Measurements from ENCODE around the gene GAREM1. TPM values are rescaled to one million over a fixed set of nuclear protein-coding genes. Genes with fewer than 3 reads are reported as not detected.

The GAREM1 gene
- total and polyA plus RNA-seq, 8 donors, result 2.5 to 60.3 (median 16.2) TPM

DNA sequence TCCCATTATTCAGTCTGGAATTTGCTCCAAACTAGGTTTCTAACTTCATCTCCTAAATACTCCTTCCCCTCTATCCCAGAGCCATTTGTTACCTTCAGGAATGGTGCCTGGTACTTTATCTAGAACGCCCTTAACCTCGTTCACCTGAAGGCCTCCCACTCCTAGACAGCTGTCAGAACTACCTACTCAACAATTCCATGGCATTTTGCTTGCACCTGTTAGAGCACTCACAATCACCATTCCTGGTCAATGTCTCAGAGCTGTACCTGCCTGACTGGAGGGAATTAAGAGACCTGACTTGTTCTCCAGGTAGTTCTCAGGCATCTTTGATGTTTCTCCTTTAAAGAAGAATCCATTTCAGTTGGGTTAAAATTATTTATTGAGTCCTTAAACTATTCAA is 88.9 kb downstream of the GAREM1 start:
- no peak for TF ChIP-seq POLR2AphosphoS5 (IDR thresholded peaks at IDR 0.05)
- TF ChIP-seq, protein P1, sequence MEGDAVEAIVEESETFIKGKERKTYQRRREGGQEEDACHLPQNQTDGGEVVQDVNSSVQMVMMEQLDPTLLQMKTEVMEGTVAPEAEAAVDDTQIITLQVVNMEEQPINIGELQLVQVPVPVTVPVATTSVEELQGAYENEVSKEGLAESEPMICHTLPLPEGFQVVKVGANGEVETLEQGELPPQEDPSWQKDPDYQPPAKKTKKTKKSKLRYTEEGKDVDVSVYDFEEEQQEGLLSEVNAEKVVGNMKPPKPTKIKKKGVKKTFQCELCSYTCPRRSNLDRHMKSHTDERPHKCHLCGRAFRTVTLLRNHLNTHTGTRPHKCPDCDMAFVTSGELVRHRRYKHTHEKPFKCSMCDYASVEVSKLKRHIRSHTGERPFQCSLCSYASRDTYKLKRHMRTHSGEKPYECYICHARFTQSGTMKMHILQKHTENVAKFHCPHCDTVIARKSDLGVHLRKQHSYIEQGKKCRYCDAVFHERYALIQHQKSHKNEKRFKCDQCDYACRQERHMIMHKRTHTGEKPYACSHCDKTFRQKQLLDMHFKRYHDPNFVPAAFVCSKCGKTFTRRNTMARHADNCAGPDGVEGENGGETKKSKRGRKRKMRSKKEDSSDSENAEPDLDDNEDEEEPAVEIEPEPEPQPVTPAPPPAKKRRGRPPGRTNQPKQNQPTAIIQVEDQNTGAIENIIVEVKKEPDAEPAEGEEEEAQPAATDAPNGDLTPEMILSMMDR (IDR thresholded peaks at IDR 0.05), result no peak
- WGBS, 5 donors, result 72 to 86% (median 75%) methylated on average over 2 of the region's 2 CpGs
- no peak for DNase-seq
- H3K4me3 ChIP-seq, result no peak overlapping the region
- no peaks in the 10 kb centered on the region for H3K27me3 ChIP-seq
- intact Hi-C loops (cut with DNase I; ENCODE audit: low total_unique reads), result no loop called here
- H3K36me3 ChIP-seq, result no peaks in the 10 kb centered on the region
- no peaks in the 10 kb centered on the region for H3K9me3 ChIP-seq
- H3K4me1 ChIP-seq, result peaks cover 25 to 58% (median 36%) of the 10 kb centered on the region in 4 donors
- peak overlapping the region in 3 of 5 donors; percentile 75 to 90 (median 81) for H3K27ac ChIP-seq

DNA sequence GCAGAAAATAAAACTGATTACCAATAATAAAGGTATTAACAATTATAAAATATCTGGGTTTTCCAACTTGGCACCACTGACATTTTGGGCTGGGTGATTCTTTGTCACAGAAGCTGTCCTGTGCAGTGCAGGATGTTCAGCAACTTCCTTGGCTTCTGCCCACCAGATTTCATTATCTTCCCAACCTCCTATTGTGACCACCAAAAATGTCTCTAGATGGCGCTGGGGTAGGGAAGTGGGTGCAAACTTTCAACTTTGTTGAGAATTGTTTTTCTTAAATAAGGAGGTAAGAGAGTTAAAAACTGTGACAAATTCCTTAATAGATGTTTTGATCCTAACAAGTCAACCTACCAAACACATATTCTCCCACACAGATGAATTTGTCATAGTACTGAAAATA is 90.1 kb downstream of the GAREM1 start:
- Histone ChIP-seq H3K4me3 (no peak overlapping the region), H3K27me3 (no peaks in the 10 kb centered on the region), H3K27ac (peak overlapping the region in 1 of 5 donors; percentile 90), H3K36me3 (no peaks in the 10 kb centered on the region), H3K9me3 (no peaks in the 10 kb centered on the region), H3K4me1 (peaks cover 25 to 48% (median 36%) of the 10 kb centered on the region in 4 donors)
- intact Hi-C loops (cut with DNase I; ENCODE audit: low total_unique reads), result no loop called here
- DNase-seq, result no peak
- 59 to 79% (median 72%) methylated on average over 1 of the region's 1 CpG for WGBS, 5 donors
- TF ChIP-seq, protein P1 (IDR thresholded peaks at IDR 0.05), result no peak
- TF ChIP-seq POLR2AphosphoS5 (IDR thresholded peaks at IDR 0.05), result no peak
- no peak for TF ChIP-seq EP300 (IDR thresholded peaks at IDR 0.05)
- TF ChIP-seq POLR2A (IDR thresholded peaks at IDR 0.05), result no peak

DNA sequence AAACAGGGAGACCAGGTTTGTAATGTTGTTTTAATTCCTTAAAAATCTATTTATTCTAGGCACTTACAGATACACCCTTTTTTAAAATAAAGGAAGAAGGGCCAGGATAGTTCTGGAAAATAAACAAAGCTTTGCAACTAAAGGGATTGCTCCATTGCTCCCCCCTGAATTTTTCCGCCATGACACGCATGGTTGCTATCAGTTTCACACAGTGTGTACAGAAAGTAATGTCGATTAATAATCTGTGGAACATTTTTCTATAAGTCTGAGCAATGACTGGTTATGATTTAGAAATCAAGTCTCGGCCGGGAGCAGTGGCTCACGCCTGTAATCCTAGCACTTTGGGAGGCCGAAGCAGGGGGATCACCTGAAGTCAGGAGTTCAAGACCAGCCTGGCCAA is 90.8 kb downstream of the GAREM1 start:
- DNase-seq, result no peak
- Histone ChIP-seq H3K27me3 (no peaks in the 10 kb centered on the region), H3K36me3 (no peaks in the 10 kb centered on the region), H3K4me3 (no peak overlapping the region), H3K9me3 (no peaks in the 10 kb centered on the region), H3K4me1 (peaks cover 25 to 46% (median 36%) of the 10 kb centered on the region in 4 donors), H3K27ac (peak overlapping the region in 1 of 5 donors; percentile 90)
- intact Hi-C loops (cut with DNase I; ENCODE audit: low total_unique reads), result no loop called here
- TF ChIP-seq POLR2AphosphoS5 (IDR thresholded peaks at IDR 0.05) (no peak), POLR2A (IDR thresholded peaks at IDR 0.05) (no peak), EP300 (IDR thresholded peaks at IDR 0.05) (no peak)
- TF ChIP-seq, protein P1 (IDR thresholded peaks at IDR 0.05), result no peak
- WGBS, 5 donors, result 87 to 93% (median 90%) methylated on average over 7 of the region's 7 CpGs

DNA sequence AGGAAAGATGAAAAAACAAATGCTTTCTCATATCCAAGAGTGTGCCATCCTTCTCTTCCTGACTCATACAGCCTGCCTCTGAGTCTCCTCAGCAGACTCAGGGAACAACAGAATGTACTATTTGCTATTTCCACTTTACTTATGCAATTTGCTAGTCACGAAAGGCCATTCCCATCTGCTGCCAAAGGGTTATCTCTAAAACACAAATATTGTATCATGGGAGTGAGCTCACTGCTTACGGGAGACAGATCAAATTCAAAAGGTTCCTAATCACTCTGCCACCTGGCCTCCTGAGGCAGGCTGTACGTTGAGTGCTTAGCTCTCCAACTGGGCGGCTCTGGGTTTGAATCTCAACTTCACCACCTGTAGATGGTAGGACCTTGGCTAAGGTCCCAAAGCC is 92.0 kb downstream of the GAREM1 start:
- H3K27ac ChIP-seq, result peak overlapping the region; percentile 66 to 90 (median 80)
- TF ChIP-seq, protein P1 (IDR thresholded peaks at IDR 0.05), result no peak
- TF ChIP-seq POLR2A (IDR thresholded peaks at IDR 0.05), result no peak
- TF ChIP-seq POLR2AphosphoS5 (IDR thresholded peaks at IDR 0.05), result peak in 2 of 3 donors; percentile 73 to 89
- no peak for TF ChIP-seq EP300 (IDR thresholded peaks at IDR 0.05)

More for the DNA sequence above, 92.0 kb downstream of the GAREM1 start:
- peaks cover 25 to 52% (median 38%) of the 10 kb centered on the region in 4 donors for H3K4me1 ChIP-seq
- H3K4me3 ChIP-seq, result no peak overlapping the region
- H3K36me3 ChIP-seq, result no peaks in the 10 kb centered on the region
- intact Hi-C loops (cut with DNase I; ENCODE audit: low total_unique reads), result no loop called here
- DNase-seq, result peak; percentile 70 to 75
- H3K9me3 ChIP-seq, result no peaks in the 10 kb centered on the region
- no peaks in the 10 kb centered on the region for H3K27me3 ChIP-seq
- 25 to 51% (median 28%) methylated on average over 4 of the region's 4 CpGs for WGBS, 5 donors
